ENCODE measurements around the gene ABLIM2.

DNA sequence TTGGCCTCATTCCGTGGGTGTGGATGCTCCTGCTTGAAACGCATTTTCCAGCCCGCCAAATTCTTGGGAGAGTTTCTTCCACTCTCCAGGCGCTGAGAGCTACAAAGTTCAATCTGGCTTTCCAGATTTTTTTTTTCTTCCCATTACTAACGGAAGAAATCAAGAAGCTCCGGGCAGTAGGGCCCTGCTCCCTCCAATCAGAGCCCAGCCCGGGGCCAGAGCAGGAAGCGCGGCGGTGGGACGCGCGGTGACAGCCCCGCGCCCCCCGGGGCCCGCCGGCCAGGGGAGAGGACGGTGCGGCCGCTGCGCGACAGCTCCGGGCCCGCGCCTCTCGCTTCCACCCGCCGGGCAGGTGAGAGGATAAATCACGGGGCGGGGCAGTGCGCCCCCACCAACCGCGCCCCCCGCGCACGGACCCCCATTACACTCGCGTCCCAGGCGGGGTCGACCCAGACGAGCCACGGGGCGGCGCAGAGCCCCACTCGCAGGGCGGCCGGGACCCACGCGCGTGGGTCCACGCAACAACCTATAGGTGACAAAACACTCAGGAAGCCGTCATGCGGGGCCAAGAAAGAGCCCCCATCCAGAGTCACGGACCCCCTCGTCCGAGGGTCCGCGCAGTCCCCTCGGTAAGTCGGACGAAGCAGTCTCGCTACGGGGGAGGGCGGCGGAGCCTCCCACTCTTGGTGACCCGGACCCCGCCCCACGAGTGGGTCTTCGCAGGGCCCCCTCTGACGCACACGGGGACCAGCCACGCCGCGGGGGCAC lies 219.8 kb downstream of the ABLIM2 start:
- no peak for TF ChIP-seq EZH2 (IDR thresholded peaks at IDR 0.05; ENCODE audit: borderline replicate concordance, insufficient read depth, low read depth, low read length, poor library complexity, severe bottlenecking)
- TF ChIP-seq, protein P1, sequence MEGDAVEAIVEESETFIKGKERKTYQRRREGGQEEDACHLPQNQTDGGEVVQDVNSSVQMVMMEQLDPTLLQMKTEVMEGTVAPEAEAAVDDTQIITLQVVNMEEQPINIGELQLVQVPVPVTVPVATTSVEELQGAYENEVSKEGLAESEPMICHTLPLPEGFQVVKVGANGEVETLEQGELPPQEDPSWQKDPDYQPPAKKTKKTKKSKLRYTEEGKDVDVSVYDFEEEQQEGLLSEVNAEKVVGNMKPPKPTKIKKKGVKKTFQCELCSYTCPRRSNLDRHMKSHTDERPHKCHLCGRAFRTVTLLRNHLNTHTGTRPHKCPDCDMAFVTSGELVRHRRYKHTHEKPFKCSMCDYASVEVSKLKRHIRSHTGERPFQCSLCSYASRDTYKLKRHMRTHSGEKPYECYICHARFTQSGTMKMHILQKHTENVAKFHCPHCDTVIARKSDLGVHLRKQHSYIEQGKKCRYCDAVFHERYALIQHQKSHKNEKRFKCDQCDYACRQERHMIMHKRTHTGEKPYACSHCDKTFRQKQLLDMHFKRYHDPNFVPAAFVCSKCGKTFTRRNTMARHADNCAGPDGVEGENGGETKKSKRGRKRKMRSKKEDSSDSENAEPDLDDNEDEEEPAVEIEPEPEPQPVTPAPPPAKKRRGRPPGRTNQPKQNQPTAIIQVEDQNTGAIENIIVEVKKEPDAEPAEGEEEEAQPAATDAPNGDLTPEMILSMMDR (IDR thresholded peaks at IDR 0.05): no peak
